AG09319 (cell line): ENCODE results near the gene MOB2.

Experiments
- DNase-seq: peaks from one replicate; pipeline ENCODE4 v3.0.0-alpha.2; 2010; ENCODE audit warnings: low read depth; ENCODE audit errors: extremely low read depth
- TF ChIP-seq, protein P1 (sequence below): IDR thresholded peaks from 2 replicates; pipeline ENCODE4 v1.5.1; 2011; ENCODE audit warnings: low read depth, mild to moderate bottlenecking, inconsistent platforms, low read length, moderate library complexity

MOB2 gene

DNA sequence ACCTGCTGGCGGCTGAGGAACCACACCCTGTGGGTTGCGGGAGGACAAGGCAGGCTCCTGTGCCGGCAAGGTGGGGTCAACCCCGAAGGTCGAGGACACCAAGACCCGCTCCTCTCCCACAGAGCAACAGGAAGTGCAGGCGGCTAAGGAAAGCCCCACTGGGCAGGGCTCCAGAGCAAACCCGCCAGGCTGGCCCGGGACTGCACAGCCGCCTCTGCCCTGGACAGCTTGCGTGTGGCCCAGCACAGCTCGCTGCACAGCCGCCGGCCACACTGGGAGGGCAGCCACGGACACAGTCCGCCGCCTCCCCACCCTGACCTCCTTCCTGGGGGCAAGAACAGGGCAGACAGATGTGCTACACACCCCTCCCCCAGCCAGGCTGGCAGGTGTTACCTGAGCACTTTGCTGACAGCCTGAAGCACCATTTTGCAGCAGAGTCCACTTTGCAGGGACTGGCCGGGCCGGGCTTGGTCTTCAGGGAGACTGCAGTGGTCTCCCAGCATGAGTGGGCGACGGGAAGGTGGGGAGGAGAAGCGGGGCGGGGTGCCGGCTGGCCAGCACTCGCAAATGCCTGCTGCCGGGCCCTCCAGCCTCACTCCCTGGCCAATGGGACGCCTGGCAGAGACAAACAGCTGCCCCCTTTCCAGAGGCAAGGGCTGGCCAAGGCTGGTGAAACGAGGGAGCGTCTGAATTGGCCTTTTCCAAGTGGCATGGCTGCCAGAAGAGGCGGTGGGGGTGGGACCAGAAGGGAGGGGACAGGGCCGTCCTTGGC, at the start of gene MOB2:
Gene MOB2 (minus strand): TSS at position 726 of the 772 bp plus-strand sequence. CDS start 223 bp downstream, at position 503.
- DNase-seq, result no peak
- TF ChIP-seq, protein P1, sequence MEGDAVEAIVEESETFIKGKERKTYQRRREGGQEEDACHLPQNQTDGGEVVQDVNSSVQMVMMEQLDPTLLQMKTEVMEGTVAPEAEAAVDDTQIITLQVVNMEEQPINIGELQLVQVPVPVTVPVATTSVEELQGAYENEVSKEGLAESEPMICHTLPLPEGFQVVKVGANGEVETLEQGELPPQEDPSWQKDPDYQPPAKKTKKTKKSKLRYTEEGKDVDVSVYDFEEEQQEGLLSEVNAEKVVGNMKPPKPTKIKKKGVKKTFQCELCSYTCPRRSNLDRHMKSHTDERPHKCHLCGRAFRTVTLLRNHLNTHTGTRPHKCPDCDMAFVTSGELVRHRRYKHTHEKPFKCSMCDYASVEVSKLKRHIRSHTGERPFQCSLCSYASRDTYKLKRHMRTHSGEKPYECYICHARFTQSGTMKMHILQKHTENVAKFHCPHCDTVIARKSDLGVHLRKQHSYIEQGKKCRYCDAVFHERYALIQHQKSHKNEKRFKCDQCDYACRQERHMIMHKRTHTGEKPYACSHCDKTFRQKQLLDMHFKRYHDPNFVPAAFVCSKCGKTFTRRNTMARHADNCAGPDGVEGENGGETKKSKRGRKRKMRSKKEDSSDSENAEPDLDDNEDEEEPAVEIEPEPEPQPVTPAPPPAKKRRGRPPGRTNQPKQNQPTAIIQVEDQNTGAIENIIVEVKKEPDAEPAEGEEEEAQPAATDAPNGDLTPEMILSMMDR, result no peak

DNA sequence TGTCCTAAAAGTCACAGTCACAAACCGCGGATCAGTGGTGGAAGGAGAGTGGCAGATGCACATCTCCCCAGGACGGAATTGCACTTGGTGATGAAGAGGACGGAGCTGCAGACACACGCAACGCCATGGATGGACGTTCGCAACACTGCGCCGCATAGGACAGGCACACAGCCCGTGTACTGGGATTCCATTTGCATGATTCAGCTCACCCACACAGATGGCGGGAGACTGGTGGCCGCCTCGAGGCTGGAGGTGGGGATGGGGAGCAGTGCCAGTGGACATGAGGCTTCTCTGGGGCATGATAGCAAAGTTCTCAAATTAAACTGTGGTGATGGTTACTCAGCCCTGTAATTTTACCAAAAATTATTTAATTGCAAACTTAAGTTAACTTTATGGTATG, 48.1 kb upstream of the MOB2 start:
- TF ChIP-seq, protein P1, result no peak
- no peak for DNase-seq

DNA sequence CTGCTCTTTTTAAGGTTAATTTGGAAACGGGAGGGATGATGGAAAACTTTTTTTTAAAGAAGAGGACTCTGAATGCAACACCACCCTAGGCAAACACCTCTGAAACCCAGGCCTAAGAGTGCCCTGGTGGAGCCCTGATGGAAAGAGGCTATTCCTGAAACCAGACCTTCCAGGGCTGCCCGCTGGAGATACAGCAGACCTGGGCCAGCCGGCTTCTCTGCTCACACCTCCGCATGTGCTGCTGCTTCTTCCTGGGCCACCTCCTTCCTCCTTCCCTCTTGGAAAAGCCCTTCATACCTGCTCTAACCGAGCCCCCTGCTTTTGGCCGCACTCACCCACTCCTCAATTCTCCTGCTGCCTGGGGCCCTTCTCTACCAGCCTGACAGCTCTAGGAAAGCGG, 47.6 kb upstream of the MOB2 start:
- DNase-seq, result no peak
- TF ChIP-seq, protein P1, result no peak

DNA sequence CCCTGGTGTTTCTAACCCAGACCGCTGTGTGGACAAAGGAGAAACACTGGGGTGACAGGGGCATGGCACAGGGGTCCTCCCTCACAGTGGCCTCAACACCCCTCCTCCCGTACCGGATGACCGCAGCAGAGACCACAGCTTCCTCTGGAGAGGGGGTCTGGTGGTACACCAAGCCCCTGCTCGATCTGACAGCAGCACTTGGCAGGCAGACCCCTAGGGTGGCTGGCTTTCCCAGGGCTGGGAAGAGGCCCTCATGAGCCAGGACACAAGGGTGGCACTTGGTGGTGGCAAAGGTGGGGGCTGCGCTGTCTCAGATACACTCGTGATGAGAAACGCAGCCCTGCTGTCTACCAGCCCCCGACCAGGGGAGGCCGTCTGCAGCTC, 46.8 kb upstream of the MOB2 start:
- no peak for DNase-seq
- TF ChIP-seq, protein P1, result no peak

DNA sequence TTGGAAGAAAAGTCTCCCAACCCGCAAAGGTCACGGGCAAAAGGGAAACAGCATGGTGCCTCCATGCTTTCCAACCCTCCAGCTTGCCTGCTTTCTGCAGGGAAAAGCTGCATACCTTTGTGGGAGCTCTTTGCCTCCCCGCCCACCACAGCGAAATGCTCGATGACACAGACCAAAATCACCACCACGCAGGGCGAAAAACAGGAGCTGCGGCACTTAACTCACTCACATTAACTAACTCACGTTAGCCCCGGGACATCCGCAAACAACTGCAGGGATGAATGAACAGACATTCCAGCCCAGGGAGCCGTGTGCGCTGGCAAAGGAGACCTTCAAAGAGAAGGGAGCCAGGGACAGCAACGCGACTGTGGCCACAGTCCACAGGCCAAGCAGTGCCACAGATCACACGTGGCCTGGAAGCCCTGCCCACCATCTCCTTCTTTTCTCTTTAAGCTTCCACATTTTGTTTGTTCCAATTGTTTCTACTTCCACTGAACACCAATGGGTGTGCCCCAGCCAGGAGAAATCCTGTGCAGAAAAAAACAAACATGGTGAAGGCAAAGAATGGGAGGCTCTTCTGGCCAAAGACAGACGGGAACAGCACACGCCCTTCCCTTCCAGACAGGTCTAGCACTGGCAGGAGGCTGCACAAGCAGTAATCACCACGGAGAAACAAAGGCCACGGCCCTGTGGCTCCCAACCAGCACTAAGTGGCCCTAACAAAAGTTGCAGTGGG, 46.2 kb upstream of the MOB2 start:
- no peak for DNase-seq

GRCh38 chr11:1532014-1532586, 45.5 kb upstream of the MOB2 start:
- DNase-seq, result peak; percentile 19
- TF ChIP-seq, protein P1, result no peak

More for the DNA sequence above, 46.2 kb upstream of the MOB2 start:
- TF ChIP-seq, protein P1, result no peak

- TF ChIP-seq, protein P1, result no peak
- DNase-seq, result no peak
These were observed 45.0 kb upstream of the MOB2 start for GRCh38 chr11:1531449-1532013.
